Measurements from ENCODE around the gene HCN4.
"Not testable (repeated sequence)": the region's sequence is repeated elsewhere in the genome, so short reads cannot be mapped to it uniquely, and the experiment has no call there.

Gene HCN4

GRCh38 chr15:73324496-73325170 lies 44.1 kb downstream of the HCN4 start:
- DNase-seq (ENCODE audit: low read depth): no peak

- DNase-seq (ENCODE audit: low read depth): no peak
These were observed 44.8 kb downstream of the HCN4 start for GRCh38 chr15:73323956-73324355.

- DNase-seq (ENCODE audit: low read depth): no peak
These were observed 45.3 kb downstream of the HCN4 start for GRCh38 chr15:73323374-73323955.

GRCh38 chr15:73322665-73323373 lies 45.9 kb downstream of the HCN4 start:
- no peak for DNase-seq (ENCODE audit: low read depth)

GRCh38 chr15:73321496-73322450 lies 47.0 kb downstream of the HCN4 start:
- DNase-seq (ENCODE audit: low read depth): no peak

GRCh38 chr15:73320619-73321180 lies 48.1 kb downstream of the HCN4 start:
- DNase-seq (ENCODE audit: low read depth): no peak

GRCh38 chr15:73319460-73320245 lies 49.1 kb downstream of the HCN4 start:
- no peak for DNase-seq (ENCODE audit: low read depth)

GRCh38 chr15:73318463-73319351 lies 50.1 kb downstream of the HCN4 start:
- no peak for DNase-seq (ENCODE audit: low read depth)

GRCh38 chr15:73317651-73318462 lies 50.9 kb downstream of the HCN4 start:
- DNase-seq (ENCODE audit: low read depth): no peak

- DNase-seq (ENCODE audit: low read depth): no peak
These were observed 54.9 kb downstream of the HCN4 start for GRCh38 chr15:73313861-73314260.

GRCh38 chr15:73308305-73308704 lies 60.5 kb downstream of the HCN4 start:
- no peak for DNase-seq (ENCODE audit: low read depth)

- DNase-seq (ENCODE audit: low read depth): no peak
These were observed 63.2 kb downstream of the HCN4 start for GRCh38 chr15:73305331-73306211.

- DNase-seq (ENCODE audit: low read depth): no peak
These were observed 65.1 kb downstream of the HCN4 start for GRCh38 chr15:73303636-73304035.

- not testable (repeated sequence) for DNase-seq (ENCODE audit: low read depth)
These were observed 68.5 kb downstream of the HCN4 start for GRCh38 chr15:73300286-73300685.

GRCh38 chr15:73298522-73299245 lies 70.1 kb downstream of the HCN4 start:
- no peak for DNase-seq (ENCODE audit: low read depth)

GRCh38 chr15:73296609-73297353 lies 72.0 kb downstream of the HCN4 start:
- no peak for DNase-seq (ENCODE audit: low read depth)

All from activated gamma-delta T cell treated with anti-CD3 and anti-CD28 coated beads, Interleukin-2, amount 50 U/mL, for 16 hours (primary cell).